OCI-M2 (cell line): Measurements from ENCODE around the gene H19.

Source experiments
- DNase-seq: peaks from one replicate; lab custom pipeline; 2025; ENCODE audit not compliant: unreplicated experiment; lab: John Stamatoyannopoulos, UW

H19 gene

GRCh38 chr11:1983601-1983961 is 14.1 kb downstream of the H19 start:
- DNase-seq, result no peak

DNA sequence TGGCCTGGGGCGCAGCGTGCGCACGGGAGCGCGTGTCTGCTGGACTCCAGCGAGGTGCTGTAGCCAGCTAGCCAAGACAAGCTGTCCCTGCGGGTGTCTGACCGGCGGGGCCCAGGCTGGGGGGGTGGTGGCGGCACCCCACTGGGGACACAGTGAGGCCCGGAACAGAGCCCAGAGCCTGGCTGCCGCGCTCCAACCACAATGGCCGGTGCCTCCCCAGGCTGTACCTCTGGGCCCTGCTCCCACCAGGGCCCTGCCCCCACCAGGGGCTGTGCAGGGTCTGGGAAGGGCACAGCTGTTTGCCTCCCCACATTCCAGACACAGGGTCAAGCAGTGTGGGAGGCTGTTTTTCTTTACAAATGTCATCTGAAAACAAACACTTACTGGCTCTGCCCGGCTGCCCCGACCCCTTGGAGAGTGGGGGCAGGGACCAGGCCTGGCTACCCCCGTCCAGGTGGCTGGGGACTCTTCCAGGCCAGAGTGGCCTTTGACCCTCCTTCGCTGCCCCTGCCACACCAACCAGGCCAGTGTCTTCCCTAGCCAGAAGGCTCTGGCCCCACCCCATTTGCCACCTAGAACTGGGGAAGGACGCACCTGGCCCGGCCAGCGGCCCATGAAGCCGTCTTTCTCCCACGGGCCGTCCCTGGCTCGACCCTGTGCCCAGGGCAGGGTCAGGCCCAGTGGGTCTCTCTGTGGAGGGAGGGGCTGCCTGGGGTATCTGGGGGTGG is 14.6 kb downstream of the H19 start:
- DNase-seq, result no peak

DNA sequence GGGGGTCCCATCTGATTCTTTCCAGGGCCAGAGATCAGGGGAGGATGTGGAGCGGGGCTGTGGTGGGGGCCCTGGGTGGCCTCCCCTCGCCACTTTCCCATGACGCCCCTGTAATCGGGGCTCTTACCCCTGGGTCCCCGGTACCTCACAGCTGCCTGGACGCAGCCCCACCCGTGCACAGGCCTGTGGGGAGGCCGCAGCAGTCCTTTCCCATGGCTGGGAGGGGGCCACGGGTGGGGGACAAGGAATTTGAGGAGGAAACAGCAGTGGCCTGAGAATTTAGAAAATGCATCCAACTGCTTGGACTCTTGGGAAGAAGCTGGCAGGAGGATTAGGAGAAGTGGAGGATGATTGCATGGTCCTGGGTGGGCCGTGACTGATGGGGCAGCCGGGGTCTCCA is 18.0 kb downstream of the H19 start:
- DNase-seq, result no peak

DNA sequence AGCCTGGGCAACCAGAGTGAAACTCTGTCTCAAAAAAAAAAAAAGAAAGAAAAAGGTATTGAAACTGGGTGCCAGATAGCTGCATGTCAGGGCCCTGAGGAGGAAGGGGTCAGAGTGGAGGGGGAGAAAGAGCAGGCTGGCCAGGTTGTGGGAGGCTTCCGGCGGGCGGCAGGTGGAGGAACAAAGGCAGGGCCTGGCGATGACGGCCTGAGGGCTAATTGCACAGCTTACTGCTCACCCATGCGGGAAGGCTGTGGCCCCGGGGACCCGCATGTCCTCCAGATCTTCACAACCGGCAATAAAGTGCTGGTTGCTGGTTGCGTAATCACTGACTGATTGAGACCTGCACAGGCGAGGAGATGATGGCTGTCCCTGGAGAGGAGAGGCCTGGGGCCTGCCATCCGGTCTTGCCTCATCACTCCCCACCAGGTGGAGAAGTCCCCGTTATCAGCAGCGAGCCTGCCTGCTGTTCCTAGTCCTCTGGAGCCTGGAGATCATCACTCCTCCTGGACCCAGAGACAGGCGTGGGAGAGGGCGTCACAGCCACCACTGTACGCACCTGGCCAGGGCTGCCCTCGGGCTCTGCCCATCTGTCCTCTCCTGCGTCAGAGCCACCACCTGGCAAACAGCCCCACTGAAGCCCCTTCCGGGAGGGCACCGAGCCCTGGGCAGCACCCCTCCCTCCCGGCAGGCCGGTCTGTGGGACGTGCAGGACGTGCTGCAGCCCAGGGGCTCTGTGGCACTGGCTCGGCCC is 18.7 kb downstream of the H19 start:
- no peak for DNase-seq

- DNase-seq, result no peak
These were observed 22.5 kb downstream of the H19 start for GRCh38 chr11:1975185-1975584.

- DNase-seq, result no peak
These were observed 26.7 kb downstream of the H19 start for GRCh38 chr11:1970956-1971355.

- DNase-seq, result no peak
These were observed 27.9 kb downstream of the H19 start for GRCh38 chr11:1969776-1970175.

- DNase-seq, result no peak
These were observed 28.6 kb downstream of the H19 start for GRCh38 chr11:1969035-1969434.

- DNase-seq, result no peak
These were observed 29.1 kb downstream of the H19 start for GRCh38 chr11:1968454-1969002.

- DNase-seq, result no peak
These were observed 29.9 kb downstream of the H19 start for GRCh38 chr11:1967641-1968225.

DNA sequence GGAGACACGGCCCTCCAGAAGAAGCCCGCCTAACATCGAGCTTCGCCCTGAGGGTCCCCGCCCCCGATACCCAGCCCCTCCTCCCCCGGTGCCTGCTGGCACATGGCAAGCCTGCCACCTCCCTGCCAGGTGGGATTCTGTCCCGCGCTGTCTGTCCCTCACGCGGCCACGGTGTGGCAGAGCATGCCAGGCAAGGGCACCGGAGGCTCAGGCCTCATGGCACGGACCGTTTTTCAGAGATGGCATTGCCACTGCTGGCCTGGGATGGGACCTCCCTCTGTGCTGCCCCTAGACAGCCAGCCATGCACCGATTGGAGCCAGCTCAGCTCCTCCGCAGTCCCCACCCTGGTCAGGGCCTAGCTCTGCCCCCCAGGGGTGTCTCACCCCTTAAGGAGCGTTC is 31.1 kb downstream of the H19 start:
- DNase-seq, result no peak

DNA sequence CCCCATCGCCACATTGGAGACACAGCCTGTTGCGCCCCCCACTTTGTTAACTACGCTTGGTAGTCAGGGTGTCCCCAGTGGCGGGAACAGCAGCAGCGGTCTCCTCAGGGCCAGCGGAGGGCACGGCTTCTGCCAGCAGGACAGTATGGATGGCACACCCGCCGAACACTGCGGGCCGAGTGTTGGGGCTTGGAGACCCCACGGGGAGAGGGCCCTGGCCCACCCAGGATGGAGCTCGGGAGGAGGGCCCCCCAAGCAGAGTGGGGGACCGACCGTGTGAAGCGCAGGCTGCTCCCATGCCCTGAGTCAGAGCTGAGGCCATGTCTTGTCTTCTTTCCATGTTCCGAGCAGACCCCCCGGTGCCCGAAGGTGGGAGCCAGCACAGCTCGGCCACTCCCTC is 32.7 kb downstream of the H19 start:
- no peak for DNase-seq

- no peak for DNase-seq
These were observed 33.3 kb downstream of the H19 start for GRCh38 chr11:1964348-1964747.

- DNase-seq, result no peak
These were observed 33.8 kb downstream of the H19 start for GRCh38 chr11:1963864-1964263.

DNA sequence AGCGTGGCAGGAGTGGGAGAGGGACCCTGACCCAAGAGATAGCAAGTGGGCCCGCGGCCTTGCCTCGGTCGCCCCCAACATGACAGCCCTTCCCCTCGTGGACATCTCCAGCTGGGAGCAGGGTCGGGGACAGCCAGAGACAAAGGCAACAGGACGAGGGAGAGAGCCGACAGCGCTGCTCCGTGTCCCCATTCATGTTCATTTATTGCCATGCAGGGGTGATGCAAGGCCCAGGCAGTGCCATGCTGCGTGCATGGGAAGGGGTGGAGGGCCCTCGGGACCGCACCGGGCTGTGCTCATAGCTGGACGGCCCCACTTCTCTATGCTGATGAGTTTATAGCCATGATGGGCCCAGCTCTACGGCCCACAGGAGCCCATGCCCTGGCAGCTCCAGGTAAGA is 37.9 kb downstream of the H19 start:
- no peak for DNase-seq

DNA sequence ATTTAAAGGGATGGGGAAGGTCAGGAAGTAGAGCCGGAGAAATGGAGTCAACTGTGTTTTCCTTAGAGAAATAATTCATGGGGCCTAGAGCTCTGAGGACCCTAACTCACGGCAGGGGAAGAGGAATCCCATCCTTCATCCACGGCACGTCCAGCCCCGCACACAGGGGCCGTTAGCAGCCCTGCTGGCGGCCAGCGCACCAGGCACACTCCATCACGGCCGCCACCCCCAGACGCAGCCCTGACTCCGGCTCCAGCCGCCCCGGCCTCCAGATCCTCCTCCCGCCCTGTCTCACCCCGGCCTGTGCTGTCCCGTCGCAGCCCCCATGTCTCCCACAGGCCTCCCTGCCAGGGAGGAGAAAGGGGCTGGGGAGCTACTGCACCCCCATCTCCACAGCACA is 39.3 kb downstream of the H19 start:
- no peak for DNase-seq

DNA sequence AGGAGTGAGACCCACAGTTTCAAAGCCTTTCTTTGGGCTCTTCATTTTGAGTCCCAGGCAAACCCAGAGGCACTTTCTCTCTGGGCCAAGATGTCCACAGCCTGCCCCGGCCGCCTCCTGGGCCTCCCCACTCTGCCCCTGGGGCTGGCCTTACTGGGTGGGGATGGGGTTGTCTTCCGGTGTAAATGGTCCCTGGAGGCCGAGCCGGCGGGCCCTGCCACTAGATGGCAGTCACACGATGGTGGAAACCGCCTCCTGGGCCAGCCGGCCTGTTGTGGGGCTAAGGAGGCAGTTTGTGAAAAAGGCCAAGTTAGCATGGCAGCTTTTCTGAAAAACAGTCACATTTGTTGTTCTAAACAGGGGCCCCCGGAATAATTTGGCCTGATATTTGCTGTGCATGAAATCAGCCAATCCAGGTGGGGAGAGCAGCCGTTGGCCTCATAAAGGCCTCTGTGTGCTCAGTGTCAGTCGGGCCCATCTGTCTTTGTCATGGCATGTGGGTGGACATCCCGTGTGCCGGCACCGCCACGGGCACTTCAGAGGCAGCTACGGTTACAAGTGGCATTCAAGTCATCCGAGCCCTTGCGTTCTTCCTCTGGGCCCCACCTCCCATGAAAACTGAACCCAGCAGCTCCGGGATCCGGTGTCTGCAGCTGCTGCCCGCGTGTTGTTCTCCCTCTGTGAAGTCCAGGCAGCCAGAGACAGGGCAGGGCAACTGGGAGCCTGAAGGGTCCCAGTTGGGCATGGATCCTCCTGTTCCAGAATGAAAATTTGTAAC is 44.0 kb downstream of the H19 start:
- no peak for DNase-seq

DNA sequence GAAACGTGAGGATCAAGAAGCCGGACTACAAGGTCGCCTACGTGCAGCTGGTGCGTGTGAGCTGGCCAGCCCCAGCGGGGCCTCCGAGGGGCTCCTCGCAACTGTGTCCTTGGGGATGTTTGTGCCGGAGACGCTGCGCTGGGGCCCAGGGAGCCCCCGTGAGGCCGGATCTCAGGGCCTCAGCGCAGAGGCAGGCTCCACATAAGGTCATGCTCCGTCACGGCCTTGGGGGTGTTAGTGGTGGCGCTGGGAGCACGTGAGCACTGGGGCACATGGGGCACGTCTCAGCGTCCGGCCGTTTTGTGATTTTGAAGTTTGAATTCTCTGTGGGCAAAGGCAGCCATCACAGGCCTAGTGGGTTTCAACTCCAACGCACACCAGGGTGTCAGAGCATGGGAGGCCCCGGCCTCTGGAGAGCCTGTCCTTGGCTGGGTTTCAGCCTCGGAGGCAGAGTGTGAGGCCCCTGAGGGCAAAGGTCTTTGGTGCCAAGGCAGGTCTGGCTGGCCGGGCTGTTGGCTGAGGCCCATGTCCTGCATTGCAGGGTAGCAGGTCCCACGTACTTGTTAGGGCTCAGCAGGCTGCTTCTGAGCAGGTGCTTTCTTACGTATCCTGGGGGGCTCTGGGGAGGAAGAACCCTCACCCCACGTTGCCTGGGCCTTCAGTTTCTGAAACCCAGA is 44.7 kb downstream of the H19 start:
- DNase-seq, result no peak

GRCh38 chr11:1949922-1950321 is 47.7 kb downstream of the H19 start:
- DNase-seq, result no peak

DNA sequence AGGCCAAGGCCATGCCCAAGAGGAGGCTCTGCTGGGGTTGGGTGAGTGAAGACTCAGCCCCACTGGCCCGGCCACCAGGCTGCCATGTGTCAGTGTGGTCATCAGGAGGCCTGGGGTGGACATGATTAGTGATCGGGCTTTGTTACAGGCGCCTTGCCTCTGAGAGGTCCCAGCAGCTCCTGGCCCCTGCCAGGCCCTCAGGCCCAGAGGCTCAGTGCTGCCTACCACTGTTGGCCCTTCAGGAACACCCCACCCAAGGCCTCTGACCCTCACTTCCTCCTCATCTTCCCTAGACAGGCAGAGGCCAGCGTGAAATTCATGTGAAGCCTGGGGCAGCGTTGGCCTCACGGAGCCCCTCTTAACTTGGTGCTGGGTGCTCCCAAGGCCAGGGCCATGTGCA is 48.3 kb downstream of the H19 start:
- DNase-seq, result no peak

DNA sequence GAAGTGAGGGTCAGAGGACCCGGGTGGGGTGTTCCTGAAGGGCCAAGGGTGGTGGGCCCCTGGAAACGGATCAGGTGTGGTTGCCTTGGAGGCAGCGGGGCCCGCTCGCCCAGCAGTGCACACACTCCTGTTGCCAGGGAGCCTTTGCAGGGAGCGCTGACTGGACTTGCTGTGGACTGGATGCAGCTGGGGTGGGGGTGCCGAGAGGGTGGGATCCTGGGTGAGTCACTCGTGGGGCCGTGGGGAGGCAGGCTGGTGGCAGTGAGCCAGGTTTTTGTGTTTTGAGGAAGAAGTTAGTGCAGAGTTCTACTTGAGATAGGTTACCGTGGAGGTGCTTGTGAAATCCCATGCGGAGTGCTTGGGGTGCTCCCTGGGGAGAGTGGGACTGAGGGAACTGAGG is 49.3 kb downstream of the H19 start:
- DNase-seq, result no peak
